ENCODE data around the gene SYNGR4.

DNA sequence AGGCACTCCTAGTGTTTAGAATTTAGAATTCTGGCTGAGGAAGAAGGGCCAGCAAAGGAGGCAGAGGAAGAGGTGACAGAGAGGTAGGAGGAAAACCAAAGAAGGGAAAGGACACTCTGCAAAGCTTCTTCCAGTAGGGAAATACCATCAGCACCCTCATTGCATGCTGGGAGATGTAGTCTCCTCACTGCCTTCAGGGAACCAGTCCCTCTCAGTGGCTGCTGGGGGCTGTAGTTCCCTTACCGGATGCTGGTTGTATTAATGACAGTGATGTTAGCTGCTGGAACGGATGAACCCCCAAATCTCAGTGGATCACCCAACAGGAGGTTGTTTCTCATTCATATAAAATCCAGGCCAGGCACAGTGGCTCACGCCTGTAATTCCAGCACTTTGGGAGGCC, 39.4 kb downstream of the SYNGR4 start:
- TF ChIP-seq CTCF (IDR thresholded peaks at IDR 0.05) (no peak), EZH2 (IDR thresholded peaks at IDR 0.05; ENCODE audit: borderline replicate concordance, insufficient read depth, low read depth, low read length, poor library complexity, severe bottlenecking) (no peak)
